Tibial artery (tissue), 4 donors: ENCODE data around the gene STAMBP.
"Not testable (repeated sequence)": the region's sequence is repeated elsewhere in the genome, so short reads cannot be mapped to it uniquely, and the experiment has no call there.

Experiments used
- DNase-seq, 2 donors: peaks; one replicate each; pipeline ENCODE4 v3.0.0-alpha.2; 2019
- H3K27ac ChIP-seq, 2 donors: fragments of 200-600 bp; sonication (generic) in 1 of 2; 1 replicate in 1 of 2; 2 replicates in 1 of 2; pipeline ENCODE4 v1.5.1; 2018 to 2019; ENCODE audit warnings: mild to moderate bottlenecking in 1 of 2
- H3K27me3 ChIP-seq, 2 donors: fragments of 200-600 bp; sonication (generic) in 1 of 2; one replicate each; pipeline versions ENCODE4 v1.5.1 to v1.6.0; 2016 to 2019
- H3K36me3 ChIP-seq, 3 donors: fragments of 200-600 bp; sonication (generic) in 2 of 3; one replicate each; pipeline ENCODE4 v1.5.1; 2016 to 2019; ENCODE audit warnings: mild to moderate bottlenecking in 2 of 3
- H3K4me1 ChIP-seq, 4 donors: fragments of 200-600 bp; sonication (generic) in 2 of 4; 1 replicate in 3 of 4; 2 replicates in 1 of 4; pipeline ENCODE4 v1.5.1; 2016 to 2019
- H3K4me3 ChIP-seq, 2 donors: fragments of 200-600 bp; sonication (generic) in 1 of 2; 1 replicate in 1 of 2; 2 replicates in 1 of 2; pipeline ENCODE4 v1.5.1; 2018 to 2019; ENCODE audit warnings: mild to moderate bottlenecking in 2 of 2
- H3K9me3 ChIP-seq, 3 donors: fragments of 200-600 bp; sonication (generic) in 1 of 3; one replicate each; pipeline ENCODE4 v1.5.1; 2016 to 2019
- intact Hi-C: fragments of 100-400 bp; cut with DNase I; formaldehyde crosslinking; loops from one replicate; pipeline ENCODE4 v1.15.0; 2023; ENCODE audit warnings: low total_unique reads
- TF ChIP-seq, protein P1 (sequence below), 2 experiments: fragments of 200-600 bp in 1 of 2; fragments of 450-650 bp in 1 of 2; IDR thresholded peaks; one replicate each; pipeline ENCODE4 v1.5.1; 2017 to 2019; ENCODE audit warnings: antibody characterized with exemption in 2 of 2, mild to moderate bottlenecking in 1 of 2, moderate library complexity in 1 of 2

The STAMBP gene

DNA sequence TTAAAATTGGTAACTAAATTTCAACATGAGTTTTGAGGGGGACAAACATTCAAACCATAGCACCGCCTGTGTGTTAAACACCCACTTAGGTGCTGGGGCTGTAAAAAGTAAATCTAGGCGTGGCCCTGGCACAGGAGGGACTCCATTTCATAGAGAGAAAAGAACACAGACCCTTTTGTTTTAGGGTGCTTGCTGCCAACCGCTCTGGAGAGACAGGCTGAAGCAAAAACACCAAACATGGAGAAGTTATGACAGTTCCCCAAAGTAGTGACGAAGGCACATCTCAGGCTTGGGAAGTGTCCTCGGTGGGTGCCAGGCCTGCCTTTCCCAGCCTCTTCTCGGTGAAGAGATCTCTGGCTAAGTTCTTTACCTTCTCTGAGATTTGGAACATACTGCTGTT lies 69.2 kb downstream of the STAMBP start:
- TF ChIP-seq, protein P1, sequence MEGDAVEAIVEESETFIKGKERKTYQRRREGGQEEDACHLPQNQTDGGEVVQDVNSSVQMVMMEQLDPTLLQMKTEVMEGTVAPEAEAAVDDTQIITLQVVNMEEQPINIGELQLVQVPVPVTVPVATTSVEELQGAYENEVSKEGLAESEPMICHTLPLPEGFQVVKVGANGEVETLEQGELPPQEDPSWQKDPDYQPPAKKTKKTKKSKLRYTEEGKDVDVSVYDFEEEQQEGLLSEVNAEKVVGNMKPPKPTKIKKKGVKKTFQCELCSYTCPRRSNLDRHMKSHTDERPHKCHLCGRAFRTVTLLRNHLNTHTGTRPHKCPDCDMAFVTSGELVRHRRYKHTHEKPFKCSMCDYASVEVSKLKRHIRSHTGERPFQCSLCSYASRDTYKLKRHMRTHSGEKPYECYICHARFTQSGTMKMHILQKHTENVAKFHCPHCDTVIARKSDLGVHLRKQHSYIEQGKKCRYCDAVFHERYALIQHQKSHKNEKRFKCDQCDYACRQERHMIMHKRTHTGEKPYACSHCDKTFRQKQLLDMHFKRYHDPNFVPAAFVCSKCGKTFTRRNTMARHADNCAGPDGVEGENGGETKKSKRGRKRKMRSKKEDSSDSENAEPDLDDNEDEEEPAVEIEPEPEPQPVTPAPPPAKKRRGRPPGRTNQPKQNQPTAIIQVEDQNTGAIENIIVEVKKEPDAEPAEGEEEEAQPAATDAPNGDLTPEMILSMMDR (IDR thresholded peaks at IDR 0.05) = no peak
- Histone ChIP-seq H3K9me3 (no peaks in the 10 kb centered on the region), H3K4me3 (peak overlapping the region; percentile 60 to 62), H3K27me3 (no peaks in the 10 kb centered on the region), H3K4me1 (peaks cover 0 to 77% (median 21%) of the 10 kb centered on the region in 4 donors), H3K36me3 (peaks cover 8 to 19% (median 18%) of the 10 kb centered on the region in 3 donors), H3K27ac (peak overlapping the region; percentile 88 to 91)
- peak in 1 of 2 donors; percentile 66 for DNase-seq
- intact Hi-C loops = no loop called here

DNA sequence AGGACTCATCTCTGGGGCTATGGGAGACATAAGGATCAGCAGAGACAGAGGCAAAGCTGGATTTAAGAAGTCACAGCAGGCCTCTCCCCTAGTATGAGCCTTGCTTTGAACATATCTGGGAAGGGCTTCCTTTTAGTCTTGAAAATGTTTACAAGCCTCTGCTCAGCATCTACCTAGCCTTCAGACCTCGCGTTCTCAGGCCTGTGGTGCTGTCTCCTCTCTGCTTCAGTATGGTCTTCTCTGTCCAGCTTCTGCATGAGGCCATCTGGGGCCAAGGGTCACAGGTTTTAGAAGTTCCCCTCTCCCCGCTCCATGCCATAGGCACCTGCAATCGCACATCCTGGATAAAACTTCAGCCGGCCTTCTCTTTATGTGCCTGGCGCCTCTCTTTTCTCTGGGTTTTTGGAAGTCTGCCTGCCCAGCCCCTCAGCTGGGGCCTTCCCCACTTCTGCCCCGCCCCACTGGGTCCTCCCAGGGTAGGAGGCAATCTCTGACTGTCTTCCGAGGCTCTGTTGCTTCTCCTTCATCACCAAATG lies 71.1 kb downstream of the STAMBP start:
- intact Hi-C loops = no loop called here
- TF ChIP-seq, protein P1 (IDR thresholded peaks at IDR 0.05) = no peak
- H3K4me3 ChIP-seq = peak overlapping the region; percentile 6 to 24
- peak in 1 of 2 donors; percentile 58 for DNase-seq
- peak overlapping the region; percentile 88 to 91 for H3K27ac ChIP-seq
- H3K27me3 ChIP-seq = no peaks in the 10 kb centered on the region
- H3K36me3 ChIP-seq = peaks cover 15 to 31% (median 28%) of the 10 kb centered on the region in 3 donors
- no peaks in the 10 kb centered on the region for H3K9me3 ChIP-seq
- H3K4me1 ChIP-seq = peaks cover 0 to 71% (median 21%) of the 10 kb centered on the region in 4 donors

DNA sequence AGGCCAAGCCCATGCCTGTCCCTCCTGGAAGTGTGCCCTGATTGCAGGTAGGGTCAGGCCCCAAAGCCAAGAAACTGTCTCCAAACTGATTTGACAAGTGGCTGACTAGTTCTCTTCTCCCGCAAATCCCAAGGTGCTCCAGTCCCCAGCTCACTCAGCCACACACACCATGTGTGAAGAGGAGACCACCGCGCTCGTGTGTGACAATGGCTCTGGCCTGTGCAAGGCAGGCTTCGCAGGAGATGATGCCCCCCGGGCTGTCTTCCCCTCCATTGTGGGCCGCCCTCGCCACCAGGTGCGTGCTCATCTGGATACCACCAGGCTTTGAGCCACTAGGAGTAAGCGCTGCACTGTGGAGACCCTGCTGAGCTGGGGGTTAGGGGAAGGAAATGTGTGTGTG lies 72.4 kb downstream of the STAMBP start:
- peaks cover 15 to 31% (median 28%) of the 10 kb centered on the region in 3 donors for H3K36me3 ChIP-seq
- H3K9me3 ChIP-seq = no peaks in the 10 kb centered on the region
- no peaks in the 10 kb centered on the region for H3K27me3 ChIP-seq
- H3K4me1 ChIP-seq = peaks cover 0 to 69% (median 21%) of the 10 kb centered on the region in 4 donors
- no peak for DNase-seq
- peak overlapping the region; percentile 46 to 91 for H3K27ac ChIP-seq
- no peak overlapping the region for H3K4me3 ChIP-seq
- TF ChIP-seq, protein P1 (IDR thresholded peaks at IDR 0.05) = no peak
- intact Hi-C loops = no loop called here

DNA sequence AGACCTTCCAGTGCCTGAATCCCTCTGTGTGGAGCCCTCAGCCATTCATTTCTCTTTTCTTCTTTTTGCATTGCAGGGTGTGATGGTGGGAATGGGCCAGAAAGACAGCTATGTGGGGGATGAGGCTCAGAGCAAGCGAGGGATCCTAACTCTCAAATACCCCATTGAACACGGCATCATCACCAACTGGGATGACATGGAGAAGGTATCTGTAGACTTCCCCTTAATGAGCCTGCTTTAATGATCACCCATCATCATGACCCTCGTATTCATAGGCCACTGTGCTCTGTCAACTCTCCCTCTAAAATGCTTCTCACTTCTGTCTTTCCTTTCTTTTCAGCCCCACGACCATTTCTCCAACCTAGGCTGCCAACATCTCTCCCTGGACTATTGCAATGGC lies 73.5 kb downstream of the STAMBP start:
- peak overlapping the region in 1 of 2 donors; percentile 30 for H3K27ac ChIP-seq
- TF ChIP-seq, protein P1 (IDR thresholded peaks at IDR 0.05) = no peak

DNA sequence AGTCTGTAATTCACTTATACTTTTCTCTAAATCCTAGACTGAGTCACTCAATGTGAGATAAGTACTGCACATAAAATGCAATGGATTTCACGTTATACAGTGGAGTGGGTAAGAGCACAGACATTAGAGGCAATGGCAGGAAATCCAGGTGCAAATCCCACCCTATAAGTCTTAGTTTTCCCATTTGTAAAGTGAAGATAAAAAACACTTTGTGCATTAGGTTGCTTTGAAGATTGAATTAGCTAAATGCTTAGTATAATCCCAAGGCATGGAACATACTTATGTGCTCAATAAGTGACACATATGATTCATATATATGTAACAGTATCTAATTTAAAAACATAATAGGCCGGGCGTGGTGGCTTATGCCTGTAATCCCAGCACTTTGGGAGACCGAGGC lies 74.6 kb downstream of the STAMBP start:
- TF ChIP-seq, protein P1 (IDR thresholded peaks at IDR 0.05) = no peak
- DNase-seq = no peak
- no peaks in the 10 kb centered on the region for H3K9me3 ChIP-seq
- H3K4me3 ChIP-seq = no peak overlapping the region
- peaks cover 35 to 44% (median 36%) of the 10 kb centered on the region in 3 donors for H3K36me3 ChIP-seq
- H3K4me1 ChIP-seq = peaks cover 0 to 57% (median 8%) of the 10 kb centered on the region in 4 donors
- intact Hi-C loops = no loop called here
- H3K27me3 ChIP-seq = no peaks in the 10 kb centered on the region
- peak overlapping the region in 1 of 2 donors; percentile 30 for H3K27ac ChIP-seq

More for the DNA sequence above, 73.5 kb downstream of the STAMBP start:
- Histone ChIP-seq H3K27me3 (no peaks in the 10 kb centered on the region), H3K4me1 (peaks cover 0 to 62% (median 13%) of the 10 kb centered on the region in 4 donors), H3K36me3 (peaks cover 25 to 39% (median 30%) of the 10 kb centered on the region in 3 donors), H3K4me3 (no peak overlapping the region), H3K9me3 (no peaks in the 10 kb centered on the region)
- intact Hi-C loops = no loop called here
- no peak for DNase-seq

DNA sequence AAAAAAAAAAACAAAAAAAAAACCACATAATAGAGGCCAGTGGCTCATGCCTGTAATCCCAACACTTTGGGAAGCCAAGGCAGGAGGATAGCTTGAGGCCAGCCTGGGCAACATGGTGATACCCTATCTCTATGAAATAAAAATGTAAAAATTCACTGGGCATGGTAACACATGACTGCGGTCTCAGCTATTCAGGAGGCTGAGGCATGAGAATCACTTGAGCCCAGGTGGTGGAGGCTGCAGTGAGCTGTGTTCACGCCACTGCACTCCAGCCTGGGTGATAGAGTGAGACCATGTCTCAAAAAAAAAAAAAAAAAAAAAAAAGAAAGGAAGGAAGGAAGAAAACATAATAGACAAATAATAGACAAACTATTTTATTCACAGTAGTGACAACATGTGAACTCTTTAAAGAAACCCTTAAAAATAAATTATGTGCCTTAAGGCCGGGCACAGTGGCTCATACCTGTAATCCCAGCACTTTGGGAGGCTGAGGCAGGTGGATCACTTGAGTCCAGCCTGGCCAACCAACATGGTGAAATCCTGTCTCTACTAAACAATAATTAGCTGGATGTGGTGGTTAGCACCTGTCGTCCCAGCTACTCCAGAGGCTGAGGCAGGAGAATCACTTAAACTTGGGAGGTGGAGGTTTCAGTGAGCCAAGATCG lies 75.3 kb downstream of the STAMBP start:
- peaks cover 0 to 49% (median 8%) of the 10 kb centered on the region in 4 donors for H3K4me1 ChIP-seq
- intact Hi-C loops, H3K27me3 ChIP-seq, H3K9me3 ChIP-seq, DNase-seq, H3K4me3 ChIP-seq: not testable (repeated sequence)
- H3K36me3 ChIP-seq = peaks cover 43 to 50% (median 44%) of the 10 kb centered on the region in 3 donors
- H3K27ac ChIP-seq = peak overlapping the region in 1 of 2 donors; percentile 37
